ENCODE data around the gene NEUROG1.

Gene NEUROG1

GRCh38 chr5:135491552-135492318 lies 44.0 kb downstream of the NEUROG1 start:
- Histone ChIP-seq H3K9me3 (replicated peaks; ENCODE audit: insufficient read depth, low read length) (no peaks in the 10 kb centered on the region), H3K27ac (ENCODE audit: low read length) (no peak overlapping the region), H3K27me3 (replicated peaks; ENCODE audit: insufficient read depth, low read length) (peaks cover 26% of the 10 kb centered on the region; the same call in 1 of the 2 replicates), H4K20me1 (ENCODE audit: insufficient read depth, low read length) (no peaks in the 10 kb centered on the region), H3K79me2 (ENCODE audit: low read length) (no peaks in the 10 kb centered on the region), H3K4me3 (ENCODE audit: low read length) (no peak overlapping the region; the same call in 1 of the 2 replicates), H3K9ac (ENCODE audit: low read length) (no peak overlapping the region), H3K9me2 (replicated peaks; ENCODE audit: insufficient read depth, low read length) (no peaks in the 10 kb centered on the region), H3F3A (ENCODE audit: insufficient read depth, low read length) (no peaks in the 10 kb centered on the region), H2AFZ (ENCODE audit: low read length) (0 out of 2 replicates have a peak overlapping the region, but pooled peaks have one; percentile 31), H3K4me1 (ENCODE audit: low read length) (no peaks in the 10 kb centered on the region), H3K36me3 (replicated peaks; ENCODE audit: insufficient read depth, low read length) (no peaks in the 10 kb centered on the region), H3K4me2 (ENCODE audit: low read depth, low read length) (peak overlapping the region; percentile 40; the same call in 1 of the 2 replicates)
- TF ChIP-seq CTCF (IDR thresholded peaks at IDR 0.05; ENCODE audit: low read length) (no peak), EZH2 (optimal IDR thresholded peaks at IDR 0.05; ENCODE audit: low read depth, low read length) (no peak), EZH2phosphoT487 (IDR thresholded peaks at IDR 0.05; ENCODE audit: low read length) (no peak)
- DNase-seq: peak; percentile 34

GRCh38 chr5:135491038-135491551 lies 44.7 kb downstream of the NEUROG1 start:
- no peak for DNase-seq

GRCh38 chr5:135490245-135491037 lies 45.3 kb downstream of the NEUROG1 start:
- DNase-seq: no peak
- Histone ChIP-seq H3K79me2 (ENCODE audit: low read length) (no peaks in the 10 kb centered on the region), H3K36me3 (replicated peaks; ENCODE audit: insufficient read depth, low read length) (no peaks in the 10 kb centered on the region), H3K9ac (ENCODE audit: low read length) (no peak overlapping the region), H3F3A (ENCODE audit: insufficient read depth, low read length) (no peaks in the 10 kb centered on the region), H3K27me3 (replicated peaks; ENCODE audit: insufficient read depth, low read length) (peaks cover 26% of the 10 kb centered on the region; the same call in 1 of the 2 replicates), H3K4me2 (ENCODE audit: low read depth, low read length) (no peak overlapping the region), H3K9me2 (replicated peaks; ENCODE audit: insufficient read depth, low read length) (no peaks in the 10 kb centered on the region), H2AFZ (ENCODE audit: low read length) (no peak overlapping the region), H3K9me3 (replicated peaks; ENCODE audit: insufficient read depth, low read length) (no peaks in the 10 kb centered on the region), H3K4me1 (ENCODE audit: low read length) (no peaks in the 10 kb centered on the region), H3K4me3 (ENCODE audit: low read length) (no peak overlapping the region), H4K20me1 (ENCODE audit: insufficient read depth, low read length) (no peaks in the 10 kb centered on the region), H3K27ac (ENCODE audit: low read length) (no peak overlapping the region)
- TF ChIP-seq EZH2 (optimal IDR thresholded peaks at IDR 0.05; ENCODE audit: low read depth, low read length): no peak
- no peak for TF ChIP-seq CTCF (IDR thresholded peaks at IDR 0.05; ENCODE audit: low read length)
- no peak for TF ChIP-seq EZH2phosphoT487 (IDR thresholded peaks at IDR 0.05; ENCODE audit: low read length)

More at GRCh38 chr5:135491038-135491551, 44.7 kb downstream of the NEUROG1 start:
- Histone ChIP-seq H3K9me2 (replicated peaks; ENCODE audit: insufficient read depth, low read length) (no peaks in the 10 kb centered on the region), H3K36me3 (replicated peaks; ENCODE audit: insufficient read depth, low read length) (no peaks in the 10 kb centered on the region), H3K4me2 (ENCODE audit: low read depth, low read length) (peak overlapping the region; percentile 40; the same call in 1 of the 2 replicates), H3K4me3 (ENCODE audit: low read length) (no peak overlapping the region), H3K9me3 (replicated peaks; ENCODE audit: insufficient read depth, low read length) (no peaks in the 10 kb centered on the region), H3F3A (ENCODE audit: insufficient read depth, low read length) (no peaks in the 10 kb centered on the region), H3K9ac (ENCODE audit: low read length) (no peak overlapping the region), H3K79me2 (ENCODE audit: low read length) (no peaks in the 10 kb centered on the region), H2AFZ (ENCODE audit: low read length) (0 out of 2 replicates have a peak overlapping the region, but pooled peaks have one; percentile 31), H3K27ac (ENCODE audit: low read length) (no peak overlapping the region), H3K4me1 (ENCODE audit: low read length) (no peaks in the 10 kb centered on the region), H4K20me1 (ENCODE audit: insufficient read depth, low read length) (no peaks in the 10 kb centered on the region), H3K27me3 (replicated peaks; ENCODE audit: insufficient read depth, low read length) (peaks cover 26% of the 10 kb centered on the region; the same call in 1 of the 2 replicates)
- TF ChIP-seq EZH2phosphoT487 (IDR thresholded peaks at IDR 0.05; ENCODE audit: low read length) (no peak), CTCF (IDR thresholded peaks at IDR 0.05; ENCODE audit: low read length) (no peak), EZH2 (optimal IDR thresholded peaks at IDR 0.05; ENCODE audit: low read depth, low read length) (no peak)

All from MM.1S (cell line).